Esophagus muscularis mucosa (tissue), 4 donors: ENCODE measurements around the gene HSPG2. TPM values are rescaled to one million over a fixed set of nuclear protein-coding genes. Genes with fewer than 3 reads are reported as not detected.

Experiments
- DNase-seq: peaks from one replicate; pipeline ENCODE4 v3.0.0-alpha.2; 2017; ENCODE audit errors: extremely low spot score
- H3K27ac ChIP-seq, 4 donors: fragments of 200-600 bp; sonication (generic); replicated peaks in 1 of 4; 1 replicate in 3 of 4; 2 replicates in 1 of 4; pipeline ENCODE4 v1.5.1; 2016 to 2019; ENCODE audit warnings: mild to moderate bottlenecking in 1 of 4
- H3K27me3 ChIP-seq, 4 donors: fragments of 200-600 bp; sonication (generic); one replicate each; pipeline versions ENCODE4 v1.5.1 to v1.6.0; 2016 to 2019
- H3K36me3 ChIP-seq, 4 donors: fragments of 200-600 bp; sonication (generic); one replicate each; pipeline ENCODE4 v1.5.1; 2016 to 2019
- H3K4me1 ChIP-seq, 4 donors: fragments of 200-600 bp; sonication (generic); one replicate each; pipeline ENCODE4 v1.5.1; 2016 to 2019
- H3K4me3 ChIP-seq, 4 donors: fragments of 200-600 bp; sonication (generic); 1 replicate in 2 of 4; 2 replicates in 2 of 4; pipeline ENCODE4 v1.5.1; 2016 to 2019; ENCODE audit warnings: mild to moderate bottlenecking in 4 of 4, moderate library complexity in 1 of 4
- H3K9me3 ChIP-seq, 4 donors: fragments of 200-600 bp; sonication (generic); 1 replicate in 3 of 4; 2 replicates in 1 of 4; pipeline ENCODE4 v1.5.1; 2016 to 2019
- EP300 ChIP-seq: sonication (generic); formaldehyde crosslinking; IDR thresholded peaks from one replicate; pipeline ENCODE4 v1.6.1; 2017; ENCODE audit warnings: antibody characterized with exemption
- POLR2A ChIP-seq: fragments of 450-650 bp; IDR thresholded peaks from one replicate; pipeline ENCODE4 v1.6.1; 2017; ENCODE audit warnings: antibody characterized with exemption, moderate library complexity, mild to moderate bottlenecking, low read depth
- POLR2AphosphoS5 ChIP-seq, 2 donors: sonication (generic); formaldehyde crosslinking; IDR thresholded peaks; one replicate each; pipeline ENCODE4 v1.6.1; 2017; ENCODE audit warnings: antibody characterized with exemption in 2 of 2
- WGBS: methylation state at CpG from one replicate; pipeline ENCODE4 v1.1.5; 2018; 5-methylcytosine and 5-hydroxymethylcytosine counted together
- intact Hi-C: fragments of 100-400 bp; cut with DNase I; formaldehyde crosslinking; loops from one replicate; pipeline ENCODE4 v1.15.1; 2023
- total RNA-seq, 4 donors: library from RNA; depleted of rRNA; stranded (reverse); fragments of >200 nt; gene quantifications; one replicate each; pipeline versions ENCODE4 v1.1.0 to v1.2.1, GENCODE V29; 2016
- TF ChIP-seq, protein P1 (sequence below), 3 experiments: fragments of 200-600 bp in 2 of 3; fragments of 450-650 bp in 1 of 3; sonication (generic) in 2 of 3; IDR thresholded peaks; one replicate each; pipeline ENCODE4 v1.5.1; 2017 to 2019; ENCODE audit warnings: antibody characterized with exemption in 3 of 3, mild to moderate bottlenecking in 2 of 3, moderate library complexity in 1 of 3

HSPG2 gene
- total RNA-seq, 4 donors from 2014 or later, result 414 to 1,199 (median 595) TPM

DNA sequence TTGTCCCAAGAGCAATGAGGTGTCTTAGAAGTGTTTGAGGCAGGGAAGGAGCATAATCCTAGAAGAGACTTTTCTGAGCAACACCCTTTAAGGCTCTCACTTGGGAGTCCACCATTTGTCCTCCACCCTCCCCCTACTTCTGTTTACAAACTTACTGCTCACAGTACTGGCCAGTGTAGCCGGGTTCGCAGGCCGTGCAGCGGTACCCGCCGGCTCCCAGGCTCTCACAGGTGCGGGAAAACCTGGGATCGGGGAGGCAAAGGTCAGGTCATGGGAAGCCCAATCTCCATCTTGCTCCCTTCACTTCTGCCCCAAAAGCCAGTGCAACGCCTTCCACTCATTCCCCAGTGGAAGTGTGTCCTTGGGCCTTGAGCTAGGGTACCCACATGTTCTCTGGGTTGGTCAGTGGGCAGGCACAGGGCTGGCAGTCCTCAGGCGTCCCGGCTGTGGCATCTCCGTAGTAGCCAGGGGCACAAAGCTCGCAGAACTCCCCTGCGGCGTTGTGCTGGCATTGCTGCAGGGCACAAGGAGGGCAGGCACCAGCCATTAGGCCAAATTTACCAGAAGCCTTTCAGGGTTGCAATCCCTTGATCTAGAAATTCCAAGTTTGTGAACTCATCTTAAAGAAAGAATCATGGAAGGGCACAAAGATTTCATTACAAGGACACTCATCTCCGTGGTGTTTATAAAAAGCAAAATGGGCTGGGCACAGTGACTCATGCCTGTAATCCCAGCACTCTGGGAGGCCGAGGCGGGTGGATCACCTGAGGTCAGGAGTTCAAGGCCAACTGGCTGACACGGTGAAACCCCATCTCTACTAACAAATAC lies 75.3 kb downstream of the HSPG2 start:
- TF ChIP-seq, protein P1, sequence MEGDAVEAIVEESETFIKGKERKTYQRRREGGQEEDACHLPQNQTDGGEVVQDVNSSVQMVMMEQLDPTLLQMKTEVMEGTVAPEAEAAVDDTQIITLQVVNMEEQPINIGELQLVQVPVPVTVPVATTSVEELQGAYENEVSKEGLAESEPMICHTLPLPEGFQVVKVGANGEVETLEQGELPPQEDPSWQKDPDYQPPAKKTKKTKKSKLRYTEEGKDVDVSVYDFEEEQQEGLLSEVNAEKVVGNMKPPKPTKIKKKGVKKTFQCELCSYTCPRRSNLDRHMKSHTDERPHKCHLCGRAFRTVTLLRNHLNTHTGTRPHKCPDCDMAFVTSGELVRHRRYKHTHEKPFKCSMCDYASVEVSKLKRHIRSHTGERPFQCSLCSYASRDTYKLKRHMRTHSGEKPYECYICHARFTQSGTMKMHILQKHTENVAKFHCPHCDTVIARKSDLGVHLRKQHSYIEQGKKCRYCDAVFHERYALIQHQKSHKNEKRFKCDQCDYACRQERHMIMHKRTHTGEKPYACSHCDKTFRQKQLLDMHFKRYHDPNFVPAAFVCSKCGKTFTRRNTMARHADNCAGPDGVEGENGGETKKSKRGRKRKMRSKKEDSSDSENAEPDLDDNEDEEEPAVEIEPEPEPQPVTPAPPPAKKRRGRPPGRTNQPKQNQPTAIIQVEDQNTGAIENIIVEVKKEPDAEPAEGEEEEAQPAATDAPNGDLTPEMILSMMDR (IDR thresholded peaks at IDR 0.05), result no peak
- no peak for TF ChIP-seq POLR2A
- TF ChIP-seq POLR2AphosphoS5 (IDR thresholded peaks at IDR 0.05), result peak; percentile 44 to 69
- TF ChIP-seq EP300, result no peak
- peak overlapping the region; percentile 73 to 87 (median 78) for H3K27ac ChIP-seq
- H3K4me1 ChIP-seq, result peaks cover 4 to 18% (median 14%) of the 10 kb centered on the region in 4 donors
- intact Hi-C loops, result no loop called here
- no peaks in the 10 kb centered on the region for H3K9me3 ChIP-seq
- no peak overlapping the region for H3K4me3 ChIP-seq
- 50% methylated on average over 5 of the region's 19 CpGs for WGBS
- no peaks in the 10 kb centered on the region for H3K27me3 ChIP-seq
- H3K36me3 ChIP-seq, result peaks cover 71 to 98% (median 95%) of the 10 kb centered on the region in 4 donors
- no peak for DNase-seq

DNA sequence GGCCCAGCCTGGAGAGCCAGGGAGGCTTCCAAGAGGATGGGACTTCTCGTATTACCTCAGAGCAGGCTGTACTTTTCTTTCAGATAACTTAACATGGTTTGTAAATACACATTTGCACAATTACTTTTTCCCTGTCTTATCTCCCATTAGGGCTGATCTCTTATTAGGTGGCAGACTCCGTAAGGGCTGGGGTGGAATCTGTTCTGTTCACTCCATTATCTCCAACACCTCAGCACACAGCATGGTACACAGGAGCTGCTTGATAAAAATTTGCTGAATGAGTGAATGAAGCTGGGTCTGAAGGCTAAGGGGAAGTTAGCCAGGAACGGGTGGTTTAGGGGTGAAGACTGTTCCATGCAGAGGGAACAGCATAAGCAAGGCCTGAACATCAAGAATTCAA lies 76.1 kb downstream of the HSPG2 start:
- Histone ChIP-seq H3K36me3 (peaks cover 79 to 98% (median 95%) of the 10 kb centered on the region in 4 donors), H3K4me3 (no peak overlapping the region), H3K27ac (peak overlapping the region; percentile 73 to 87 (median 78)), H3K9me3 (no peaks in the 10 kb centered on the region), H3K4me1 (peaks cover 4 to 19% (median 12%) of the 10 kb centered on the region in 4 donors), H3K27me3 (no peaks in the 10 kb centered on the region)
- intact Hi-C loops, result no loop called here
- TF ChIP-seq POLR2A (no peak), POLR2AphosphoS5 (IDR thresholded peaks at IDR 0.05) (no peak), EP300 (no peak)
- TF ChIP-seq, protein P1 (IDR thresholded peaks at IDR 0.05), result no peak
- 92% methylated on average over 3 of the region's 3 CpGs for WGBS
- no peak for DNase-seq

DNA sequence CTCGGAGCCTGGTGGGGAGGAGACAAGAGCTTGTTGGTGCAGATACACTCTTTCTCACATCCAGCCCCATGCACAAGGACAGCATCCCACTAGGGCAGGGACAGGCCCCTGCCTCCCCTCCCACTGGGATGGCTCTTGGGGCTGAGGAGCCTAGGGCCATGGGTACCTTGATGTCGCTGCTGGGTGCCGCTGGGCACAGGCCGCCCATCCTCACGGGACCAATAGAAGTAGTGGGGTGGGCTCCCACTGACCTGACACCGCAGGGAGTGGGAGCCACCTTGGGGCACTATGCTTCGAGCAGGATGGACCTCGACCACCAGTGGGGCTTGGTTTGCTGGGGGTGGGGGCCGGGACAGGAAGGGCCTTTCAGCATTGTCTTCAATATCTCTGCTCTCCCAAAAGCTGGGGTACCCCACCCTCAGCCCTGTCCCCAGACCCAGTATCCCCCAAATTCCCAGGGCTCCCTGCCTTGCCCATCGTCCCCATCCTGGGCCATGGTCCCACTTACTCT lies 77.4 kb downstream of the HSPG2 start:
- no peak for DNase-seq
- Histone ChIP-seq H3K4me3 (no peak overlapping the region), H3K27ac (peak overlapping the region; percentile 57 to 87 (median 76)), H3K27me3 (no peaks in the 10 kb centered on the region), H3K9me3 (no peaks in the 10 kb centered on the region), H3K36me3 (peaks cover 80 to 98% (median 95%) of the 10 kb centered on the region in 4 donors), H3K4me1 (peaks cover 4 to 19% (median 12%) of the 10 kb centered on the region in 4 donors)
- intact Hi-C loops, result no loop called here
- 98% methylated on average over 7 of the region's 10 CpGs for WGBS
- TF ChIP-seq POLR2AphosphoS5 (IDR thresholded peaks at IDR 0.05) (no peak), EP300 (no peak), POLR2A (no peak)
- TF ChIP-seq, protein P1 (IDR thresholded peaks at IDR 0.05), result no peak

DNA sequence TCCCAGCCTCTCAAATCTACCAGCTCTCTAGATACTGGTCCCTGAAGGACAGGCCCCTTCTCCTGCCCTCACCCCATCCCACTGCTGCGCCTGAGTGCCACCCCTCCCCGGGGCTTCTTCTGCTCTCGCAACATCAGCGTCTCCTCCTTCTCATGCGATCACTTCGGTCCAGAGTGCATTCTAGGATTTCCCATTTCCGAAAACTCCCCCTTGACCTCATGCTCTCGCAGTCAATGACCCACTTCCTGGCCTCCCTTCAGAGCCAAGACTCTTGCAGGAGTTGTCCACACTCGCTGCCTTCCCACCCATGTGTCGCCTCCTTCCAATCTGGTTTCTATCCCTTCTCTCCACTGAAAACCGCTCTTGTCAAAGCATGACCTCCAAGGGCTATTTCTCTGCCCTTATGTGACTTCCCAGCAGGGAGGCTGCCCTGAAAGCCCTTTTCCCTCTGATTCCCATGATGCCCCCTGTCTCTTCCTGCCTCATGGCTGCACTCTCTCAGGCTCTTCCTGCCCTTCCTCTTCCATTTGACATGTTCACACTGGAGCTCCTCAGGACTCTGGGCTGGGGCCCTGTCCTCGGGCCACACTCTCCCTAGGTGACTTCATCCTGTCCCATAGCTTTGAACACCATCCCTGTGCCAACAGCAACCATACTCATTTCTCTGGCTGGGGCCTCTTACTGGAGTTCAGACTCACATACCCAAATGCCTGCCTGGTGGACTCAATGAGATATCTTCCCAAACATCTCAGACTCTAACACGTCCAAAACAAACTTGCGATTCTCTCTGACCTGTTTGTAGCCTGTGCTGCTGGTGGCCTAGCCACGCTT lies 79.1 kb downstream of the HSPG2 start:
- 75% methylated on average over 15 of the region's 15 CpGs for WGBS
- Histone ChIP-seq H3K27ac (peak overlapping the region; percentile 38 to 87 (median 62)), H3K36me3 (peaks cover 87 to 98% (median 95%) of the 10 kb centered on the region in 4 donors), H3K9me3 (no peaks in the 10 kb centered on the region), H3K27me3 (no peaks in the 10 kb centered on the region), H3K4me3 (no peak overlapping the region), H3K4me1 (peaks cover 4 to 19% (median 12%) of the 10 kb centered on the region in 4 donors)
- TF ChIP-seq POLR2AphosphoS5 (IDR thresholded peaks at IDR 0.05) (no peak), EP300 (no peak), POLR2A (no peak)
- TF ChIP-seq, protein P1 (IDR thresholded peaks at IDR 0.05), result no peak
- intact Hi-C loops, result no loop called here
- DNase-seq, result no peak
